Measurements from ENCODE around the gene GMFB. TPM values are rescaled to one million over a fixed set of nuclear protein-coding genes. Genes with fewer than 3 reads are reported as not detected.
"Not testable (repeated sequence)": the region's sequence is repeated elsewhere in the genome, so short reads cannot be mapped to it uniquely, and the experiment has no call there.

GMFB gene
- total and polyA plus RNA-seq, 8 donors: 5.4 to 21.7 (median 13.2) TPM

- Histone ChIP-seq H3K27me3 (no peaks in the 10 kb centered on the region), H3K4me1 (peaks cover 3 to 8% (median 3%) of the 10 kb centered on the region in 3 donors), H3K36me3 (no peaks in the 10 kb centered on the region), H3K4me3 (peak overlapping the region; percentile 42 to 69 (median 60)), H3K27ac (peak overlapping the region; percentile 73 to 89 (median 80)), H3K9me3 (no peaks in the 10 kb centered on the region)
- ATAC-seq (no peak), DNase-seq (no peak), FAIRE-seq (no peak)
- intact Hi-C loops (cut with DNase I): no loop called here
- TF ChIP-seq CTCF (IDR thresholded peaks at IDR 0.05): no peak
- WGBS, 2 donors: 0 to 2% methylated on average over 5 of the region's 5 CpGs
Observed at GRCh38 chr14:54440476-54440872, 48.3 kb downstream of the GMFB start.

DNA sequence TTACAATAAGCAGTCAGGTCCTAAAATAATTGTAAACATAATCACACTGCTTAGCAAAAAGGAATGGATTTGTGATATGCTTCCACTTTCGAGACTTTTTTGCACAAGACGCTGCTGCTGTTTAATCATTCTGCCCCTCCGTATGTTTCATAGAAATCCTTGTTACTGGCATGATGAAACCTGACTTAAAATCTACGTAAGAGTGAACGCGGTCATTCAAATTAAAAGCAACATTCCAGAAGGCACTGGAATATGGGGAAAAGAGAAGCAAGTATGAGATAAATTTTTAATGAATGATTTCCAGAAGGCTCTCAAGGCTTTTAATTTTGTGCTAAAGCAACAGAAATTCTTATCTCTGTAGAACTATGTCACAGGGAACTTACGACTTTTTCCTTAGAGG lies 48.7 kb downstream of the GMFB start:
- Histone ChIP-seq H3K4me3 (peak overlapping the region in 3 of 4 donors; percentile 42 to 69 (median 66)), H3K4me1 (peaks cover 3 to 11% (median 3%) of the 10 kb centered on the region in 3 donors), H3K27me3 (no peaks in the 10 kb centered on the region), H3K9me3 (no peaks in the 10 kb centered on the region), H3K36me3 (no peaks in the 10 kb centered on the region), H3K27ac (peak overlapping the region in 1 of 4 donors; percentile 88)
- intact Hi-C loops (cut with DNase I): no loop called here
- WGBS, 2 donors: 67 to 74% methylated on average over 7 of the region's 7 CpGs
- FAIRE-seq: no peak
- DNase-seq: no peak
- no peak for TF ChIP-seq CTCF (IDR thresholded peaks at IDR 0.05)
- ATAC-seq: no peak

GRCh38 chr14:54438703-54439102 lies 50.1 kb downstream of the GMFB start:
- DNase-seq: no peak
- 92 to 94% methylated on average over 4 of the region's 4 CpGs for WGBS, 2 donors
- no peak for ATAC-seq
- H3K9me3 ChIP-seq: no peaks in the 10 kb centered on the region
- intact Hi-C loops (cut with DNase I): no loop called here
- H3K27me3 ChIP-seq: no peaks in the 10 kb centered on the region
- peaks cover 3 to 12% (median 3%) of the 10 kb centered on the region in 3 donors for H3K4me1 ChIP-seq
- no peak overlapping the region for H3K4me3 ChIP-seq
- no peak overlapping the region for H3K27ac ChIP-seq
- FAIRE-seq: no peak
- H3K36me3 ChIP-seq: no peaks in the 10 kb centered on the region
- TF ChIP-seq CTCF (IDR thresholded peaks at IDR 0.05): no peak

DNA sequence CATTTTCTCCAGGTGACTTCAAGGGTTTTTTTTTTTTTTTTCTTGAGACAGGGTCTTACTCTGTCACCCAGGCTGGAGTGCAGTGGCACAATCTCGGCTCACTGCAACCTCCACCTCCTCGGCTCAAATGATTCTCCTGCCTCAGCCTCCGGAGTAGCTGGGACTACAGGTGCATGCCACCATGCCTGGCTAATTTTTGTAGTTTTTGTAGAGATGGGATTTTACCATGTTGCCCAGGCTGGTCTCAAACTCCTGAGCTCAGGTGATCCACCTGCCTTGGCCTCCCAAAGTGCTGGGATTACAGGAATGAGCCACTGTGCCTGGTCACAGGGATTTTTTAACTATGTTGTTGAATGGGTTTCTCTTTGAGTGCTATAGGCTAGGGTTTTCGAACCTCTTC lies 50.8 kb downstream of the GMFB start:
- FAIRE-seq; H3K4me3 ChIP-seq; H3K9me3 ChIP-seq; ATAC-seq; DNase-seq; H3K36me3 ChIP-seq; intact Hi-C loops (cut with DNase I); H3K27ac ChIP-seq; H3K27me3 ChIP-seq: not testable (repeated sequence)
- WGBS, 2 donors: 95 to 96% methylated on average over 4 of the region's 4 CpGs
- peaks cover 3 to 12% (median 3%) of the 10 kb centered on the region in 3 donors for H3K4me1 ChIP-seq

GRCh38 chr14:54435500-54435981 lies 53.2 kb downstream of the GMFB start:
- DNase-seq: no peak
- WGBS, 2 donors: 88 to 90% methylated on average over 4 of the region's 4 CpGs
- Histone ChIP-seq H3K27ac (no peak overlapping the region), H3K36me3 (no peaks in the 10 kb centered on the region), H3K27me3 (no peaks in the 10 kb centered on the region), H3K4me1 (peaks cover 3 to 12% (median 3%) of the 10 kb centered on the region in 3 donors), H3K9me3 (no peaks in the 10 kb centered on the region), H3K4me3 (no peak overlapping the region)
- ATAC-seq: no peak
- FAIRE-seq: no peak
- no peak for TF ChIP-seq CTCF (IDR thresholded peaks at IDR 0.05)
- intact Hi-C loops (cut with DNase I): no loop called here
